Prostate gland (tissue), 2 donors: ENCODE measurements around the gene ELOVL5.

Source experiments
- CTCF ChIP-seq, 4 experiments: fragments of 200-600 bp in 2 of 4; fragments of 450-650 bp in 2 of 4; sonication (generic) in 2 of 4; IDR thresholded peaks; 1 replicate in 3 of 4; 2 replicates in 1 of 4; pipeline ENCODE4 v1.5.1; 2016 to 2019; ENCODE audit warnings: antibody characterized with exemption in 4 of 4, mild to moderate bottlenecking in 2 of 4, moderate library complexity in 2 of 4
- POLR2A ChIP-seq: fragments of 450-650 bp; IDR thresholded peaks from one replicate; pipeline ENCODE4 v1.6.1; 2016; ENCODE audit warnings: antibody characterized with exemption, mild to moderate bottlenecking
- POLR2AphosphoS5 ChIP-seq: sonication (generic); formaldehyde crosslinking; IDR thresholded peaks from one replicate; pipeline ENCODE4 v1.6.1; 2017; ENCODE audit warnings: antibody characterized with exemption

DNA sequence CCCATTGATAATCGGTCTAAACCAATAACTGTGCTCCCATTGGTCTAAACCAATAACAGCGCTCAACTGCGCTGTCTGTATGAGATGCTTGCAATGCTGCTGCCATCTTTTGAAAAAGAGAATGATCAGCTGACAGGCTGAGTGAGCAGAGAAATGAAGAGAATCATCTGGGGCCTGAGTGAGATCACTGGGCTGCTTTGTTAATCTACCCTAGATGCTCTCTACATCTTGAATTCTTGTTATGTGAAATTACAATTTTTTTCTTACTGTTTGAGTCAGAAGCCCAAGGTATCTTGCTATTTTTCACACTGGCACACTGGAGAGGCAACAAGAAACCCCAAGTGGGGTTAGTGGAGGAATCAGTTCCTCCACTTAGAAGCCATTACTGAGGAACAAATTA, 108.6 kb downstream of the ELOVL5 start:
- TF ChIP-seq CTCF (IDR thresholded peaks at IDR 0.05), result no peak
- TF ChIP-seq POLR2A, result no peak
- no peak for TF ChIP-seq POLR2AphosphoS5
